ENCODE measurements around the gene ITGA6.

DNA sequence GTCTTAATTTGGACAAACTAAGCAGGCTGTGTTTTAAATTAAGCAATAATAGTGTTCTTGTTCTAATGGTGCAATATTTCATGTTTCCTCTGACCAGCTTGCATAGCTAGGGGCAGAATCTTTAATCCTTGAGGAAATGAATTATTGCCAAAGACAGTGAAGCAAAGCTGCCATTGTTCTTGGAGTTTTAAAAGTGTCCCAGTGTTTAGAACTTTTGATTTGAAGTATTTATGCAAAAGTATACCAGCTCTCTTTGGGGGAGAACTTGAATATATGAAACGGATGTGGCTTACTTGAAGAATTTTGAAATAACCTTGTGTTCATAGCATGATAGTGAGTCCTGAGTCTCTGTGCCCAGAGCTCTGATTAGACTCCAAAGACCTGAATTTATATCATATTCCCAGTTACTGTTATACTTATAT lies 33.4 kb downstream of the ITGA6 start:
- TF ChIP-seq, protein P1, sequence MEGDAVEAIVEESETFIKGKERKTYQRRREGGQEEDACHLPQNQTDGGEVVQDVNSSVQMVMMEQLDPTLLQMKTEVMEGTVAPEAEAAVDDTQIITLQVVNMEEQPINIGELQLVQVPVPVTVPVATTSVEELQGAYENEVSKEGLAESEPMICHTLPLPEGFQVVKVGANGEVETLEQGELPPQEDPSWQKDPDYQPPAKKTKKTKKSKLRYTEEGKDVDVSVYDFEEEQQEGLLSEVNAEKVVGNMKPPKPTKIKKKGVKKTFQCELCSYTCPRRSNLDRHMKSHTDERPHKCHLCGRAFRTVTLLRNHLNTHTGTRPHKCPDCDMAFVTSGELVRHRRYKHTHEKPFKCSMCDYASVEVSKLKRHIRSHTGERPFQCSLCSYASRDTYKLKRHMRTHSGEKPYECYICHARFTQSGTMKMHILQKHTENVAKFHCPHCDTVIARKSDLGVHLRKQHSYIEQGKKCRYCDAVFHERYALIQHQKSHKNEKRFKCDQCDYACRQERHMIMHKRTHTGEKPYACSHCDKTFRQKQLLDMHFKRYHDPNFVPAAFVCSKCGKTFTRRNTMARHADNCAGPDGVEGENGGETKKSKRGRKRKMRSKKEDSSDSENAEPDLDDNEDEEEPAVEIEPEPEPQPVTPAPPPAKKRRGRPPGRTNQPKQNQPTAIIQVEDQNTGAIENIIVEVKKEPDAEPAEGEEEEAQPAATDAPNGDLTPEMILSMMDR (IDR thresholded peaks at IDR 0.05 in 4 of 5, conservative IDR thresholded peaks at IDR 0.05 in 1 of 5): no peak
- no peak for TF ChIP-seq POLR2A (IDR thresholded peaks at IDR 0.05)

Measured in gastrocnemius medialis (tissue), 4 donors.